ENCODE measurements around the gene TNRC18. TPM values are rescaled to one million over a fixed set of nuclear protein-coding genes. Genes with fewer than 3 reads are reported as not detected.

The TNRC18 gene
- total and polyA plus RNA-seq, 9 of the 15 experiments (the other 6 are each of a cell fraction or from before 2014, with no cell fraction given): 0.03 to 43.2 (median 18.0) TPM

- ATAC-seq: no peak
- Histone ChIP-seq H3K27ac (ENCODE audit: extremely low read depth, low read depth, low read length) (no peak overlapping the region), H3K79me2 (ENCODE audit: control insufficient read depth, insufficient read depth, low read length) (0 out of 3 replicates have a peak, but pooled peaks cover 3% of the 10 kb centered on the region), H3K36me3 (ENCODE audit: control insufficient read depth, insufficient read depth, low read length) (peaks cover 44% of the 10 kb centered on the region; the same call in 2 of the 3 replicates), H3K27me3 (ENCODE audit: control insufficient read depth in 2 of 2, insufficient read depth in 2 of 2, low read length in 2 of 2) (no peaks in the 10 kb centered on the region), H2AFZ (ENCODE audit: low read depth, low read length) (no peak overlapping the region), H3K9me3 (replicated peaks; ENCODE audit: control insufficient read depth, insufficient read depth, low read depth, low read length) (no peaks in the 10 kb centered on the region), H3K9ac (ENCODE audit: insufficient read depth in 1 of 2, low read depth in 2 of 2, low read length in 2 of 2) (no peak overlapping the region; a peak in 1 of 4 replicates), H4K20me1 (replicated peaks; ENCODE audit: control insufficient read depth, insufficient read depth, low read length) (no peaks in the 10 kb centered on the region), H3K4me2 (ENCODE audit: insufficient read depth, low read length) (no peak overlapping the region), H3K4me3 (no peak overlapping the region), H3K9me1 (ENCODE audit: control insufficient read depth, insufficient read depth, low read length) (no peaks in the 10 kb centered on the region), H3K4me1 (replicated peaks in 1 of 2; ENCODE audit: control insufficient read depth in 2 of 2, insufficient read depth in 2 of 2, low read length in 2 of 2) (no peaks in the 10 kb centered on the region; a peak in 1 of 5 replicates)
- TF ChIP-seq ZBTB5 (IDR thresholded peaks at IDR 0.05) (no peak), ZNF764 (CRISPR knock-in tag; IDR thresholded peaks at IDR 0.05; ENCODE audit: low read depth) (no peak), POLR2B (IDR thresholded peaks at IDR 0.05; ENCODE audit: low read depth, partially characterized antibody) (no peak), SREBF2 (CRISPR knock-in tag; IDR thresholded peaks at IDR 0.05) (no peak), PHB2 (IDR thresholded peaks at IDR 0.05; ENCODE audit: low read depth) (no peak)
- 96% methylated on average over 6 of the region's 18 CpGs for WGBS (ENCODE audit: insufficient coverage, low coverage, missing lambda C conversion rate)
- CTCF ChIA-PET (ENCODE audit: low intra/inter-chr PET ratio): no interaction called here
- no TSS peak for BruUV-seq (replicated peaks)
- POLR2A ChIA-PET: no interaction called here
- DNase-seq (ENCODE audit: extremely low read depth in 1 of 4, low spot score in 3 of 4): no peak
- intact Hi-C loops (cut with micrococcal nuclease): loop anchor here (10.0 kb wide), 1 partner anchor 342 kb away; no protein-coding TSS in a partner anchor
- in situ Hi-C loops (cut with MboI): no loop called here
- FAIRE-seq: no peak
Observed at GRCh38 chr7:5362466-5362865, 61.2 kb downstream of the TNRC18 start.
